Stomach (tissue), 9 donors: ENCODE data around the gene H19. TPM values are rescaled to one million over a fixed set of nuclear protein-coding genes. Genes with fewer than 3 reads are reported as not detected.

Source experiments
- DNase-seq, 2 donors: peaks; one replicate each; pipeline versions ENCODE4 v3.0.0 to v3.0.0-alpha.2; 2013 to 2019
- H3K27ac ChIP-seq, 5 donors: fragments of 200-600 bp in 4 of 5; sonication (generic) in 4 of 5; one replicate each; pipeline ENCODE4 v1.5.1; 2013 to 2019; ENCODE audit warnings: mild to moderate bottlenecking in 1 of 5, moderate library complexity in 1 of 5
- H3K27me3 ChIP-seq, 3 donors: fragments of 200-600 bp; sonication (generic); one replicate each; pipeline ENCODE4 v1.5.1; 2017 to 2019; ENCODE audit warnings: mixed run types in 1 of 3
- H3K36me3 ChIP-seq, 4 donors: fragments of 200-600 bp; sonication (generic); 1 replicate in 3 of 4; 2 replicates in 1 of 4; pipeline ENCODE4 v1.5.1; 2016 to 2019
- H3K4me1 ChIP-seq, 4 donors: fragments of 200-600 bp; sonication (generic); one replicate each; pipeline ENCODE4 v1.5.1; 2016 to 2019
- H3K4me3 ChIP-seq, 4 donors: fragments of 200-600 bp; sonication (generic) in 3 of 4; one replicate each; pipeline ENCODE4 v1.5.1; 2016 to 2019; ENCODE audit warnings: mild to moderate bottlenecking in 1 of 4
- H3K9me3 ChIP-seq, 4 donors: fragments of 200-600 bp; sonication (generic); one replicate each; pipeline ENCODE4 v1.5.1; 2016 to 2019
- CTCF ChIP-seq, 7 experiments: fragments of 450-650 bp in 4 of 7; fragments of 200-600 bp in 3 of 7; sonication (generic) in 3 of 7; IDR thresholded peaks; one replicate each; pipeline ENCODE4 v1.5.1; 2016 to 2019; ENCODE audit warnings: antibody characterized with exemption in 7 of 7, control low read depth in 2 of 7, mild to moderate bottlenecking in 1 of 7
- EP300 ChIP-seq: sonication (generic); formaldehyde crosslinking; IDR thresholded peaks from one replicate; pipeline ENCODE4 v1.6.1; 2017; ENCODE audit warnings: antibody characterized with exemption
- POLR2A ChIP-seq, 4 donors: fragments of 450-650 bp; IDR thresholded peaks; one replicate each; pipeline ENCODE4 v1.6.1; 2016; ENCODE audit warnings: antibody characterized with exemption in 4 of 4, control low read depth in 2 of 4, mild to moderate bottlenecking in 1 of 4, moderate library complexity in 1 of 4
- POLR2AphosphoS5 ChIP-seq, 3 donors: sonication (generic); formaldehyde crosslinking; IDR thresholded peaks; one replicate each; pipeline ENCODE4 v1.6.1; 2016; ENCODE audit warnings: antibody characterized with exemption in 3 of 3
- WGBS, 5 donors: extraction: QIAGEN DNeasy Blood & Tissue Kit in 3 of 5; methylation state at CpG; one replicate each; pipeline versions ENCODE4 v1.1.5 to v1.1.7; 2013 to 2018; 5-methylcytosine and 5-hydroxymethylcytosine counted together
- intact Hi-C: fragments of 100-400 bp; cut with DNase I; formaldehyde crosslinking; loops from one replicate; pipeline ENCODE4 v1.15.1; 2023; ENCODE audit warnings: low total_unique reads
- polyA plus RNA-seq, 3 donors: library from polyadenylated mRNA; stranded (reverse); fragments of 200-250 nt; gene quantifications; one replicate each; pipeline ENCODE4 v1.2.3, GENCODE V29; 2013
- total RNA-seq, 5 donors: library from RNA; depleted of rRNA; stranded (reverse); fragments of >200 nt; gene quantifications; one replicate each; pipeline versions ENCODE4 v1.1.0 to v1.2.3, GENCODE V29; 2014 to 2016
- donor health status: healthy with polysubstance abuse.
- donor health status: Bipolar disorder and iron deficiency.
- donor health status: healthy.

H19 gene
- total and polyA plus RNA-seq, 8 donors = 33.3 to 2,215 (median 54.5) TPM

GRCh38 chr11:1983601-1983961 lies 14.1 kb downstream of the H19 start:
- no peaks in the 10 kb centered on the region for H3K27me3 ChIP-seq
- H3K4me1 ChIP-seq = no peaks in the 10 kb centered on the region
- H3K27ac ChIP-seq = no peak overlapping the region
- no peak overlapping the region for H3K4me3 ChIP-seq
- H3K36me3 ChIP-seq = no peaks in the 10 kb centered on the region
- TF ChIP-seq CTCF (IDR thresholded peaks at IDR 0.05) (no peak), POLR2A (IDR thresholded peaks at IDR 0.05) (no peak), POLR2AphosphoS5 (IDR thresholded peaks at IDR 0.05) (no peak), EP300 (no peak)
- WGBS, 5 donors = 62 to 78% (median 73%) methylated on average over 3 to 12 of the region's 12 CpGs; no CpG with 5 or more reads in 2 of the 5 donors
- H3K9me3 ChIP-seq = no peaks in the 10 kb centered on the region
- intact Hi-C loops = no loop called here
- peak in 1 of 2 donors; percentile 0 for DNase-seq

- no peak for DNase-seq
- H3K36me3 ChIP-seq = no peaks in the 10 kb centered on the region
- TF ChIP-seq POLR2A (IDR thresholded peaks at IDR 0.05) = no peak
- no peak for TF ChIP-seq POLR2AphosphoS5 (IDR thresholded peaks at IDR 0.05)
- TF ChIP-seq CTCF (IDR thresholded peaks at IDR 0.05) = no peak
- TF ChIP-seq EP300 = no peak
- H3K4me1 ChIP-seq = no peaks in the 10 kb centered on the region
- H3K4me3 ChIP-seq = no peak overlapping the region
- intact Hi-C loops = no loop called here
- no peaks in the 10 kb centered on the region for H3K27me3 ChIP-seq
- no peaks in the 10 kb centered on the region for H3K9me3 ChIP-seq
- H3K27ac ChIP-seq = no peak overlapping the region
- no CpG with 5 or more reads among the region's 26 CpGs for WGBS, 5 donors
These were observed 14.6 kb downstream of the H19 start for GRCh38 chr11:1982873-1983600.

- Histone ChIP-seq H3K4me1 (no peaks in the 10 kb centered on the region), H3K27me3 (no peaks in the 10 kb centered on the region)
- WGBS, 5 donors = 69 to 100% methylated on average over 1 to 5 of the region's 11 CpGs; no CpG with 5 or more reads in 3 of the 5 donors
These were observed 18.0 kb downstream of the H19 start for GRCh38 chr11:1979607-1980006.

More at GRCh38 chr11:1979607-1980006, 18.0 kb downstream of the H19 start:
- Histone ChIP-seq H3K36me3 (no peaks in the 10 kb centered on the region), H3K9me3 (no peaks in the 10 kb centered on the region), H3K4me3 (no peak overlapping the region), H3K27ac (no peak overlapping the region)
- DNase-seq = no peak
- intact Hi-C loops = no loop called here
- TF ChIP-seq POLR2A (IDR thresholded peaks at IDR 0.05) (no peak), EP300 (no peak), CTCF (IDR thresholded peaks at IDR 0.05) (no peak), POLR2AphosphoS5 (IDR thresholded peaks at IDR 0.05) (no peak)
